ENCODE results near the gene KRTAP5-5.
"Not testable (repeated sequence)": the region's sequence is repeated elsewhere in the genome, so short reads cannot be mapped to it uniquely, and the experiment has no call there.

KRTAP5-5 gene

DNA sequence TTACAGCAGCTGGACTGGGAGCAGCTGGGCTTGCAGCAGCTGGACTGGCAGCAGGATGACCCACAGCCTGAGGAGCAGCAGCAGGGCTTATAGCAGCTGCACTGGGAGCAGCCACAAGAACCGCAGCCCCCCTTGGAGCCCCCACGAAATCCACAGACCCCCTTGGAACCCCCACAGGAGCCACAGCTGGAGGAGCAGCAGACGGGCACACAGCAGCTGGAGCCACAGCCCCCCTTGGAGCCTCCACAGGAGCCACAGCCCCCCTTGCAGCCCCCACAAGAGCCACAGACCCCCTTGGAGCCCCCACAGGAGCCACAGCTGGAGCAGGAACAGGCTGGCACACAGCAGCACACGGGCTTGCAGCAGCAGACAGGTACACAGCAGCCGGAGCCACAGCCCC, 21.7 kb upstream of the KRTAP5-5 start:
- not testable (repeated sequence) for DNase-seq

DNA sequence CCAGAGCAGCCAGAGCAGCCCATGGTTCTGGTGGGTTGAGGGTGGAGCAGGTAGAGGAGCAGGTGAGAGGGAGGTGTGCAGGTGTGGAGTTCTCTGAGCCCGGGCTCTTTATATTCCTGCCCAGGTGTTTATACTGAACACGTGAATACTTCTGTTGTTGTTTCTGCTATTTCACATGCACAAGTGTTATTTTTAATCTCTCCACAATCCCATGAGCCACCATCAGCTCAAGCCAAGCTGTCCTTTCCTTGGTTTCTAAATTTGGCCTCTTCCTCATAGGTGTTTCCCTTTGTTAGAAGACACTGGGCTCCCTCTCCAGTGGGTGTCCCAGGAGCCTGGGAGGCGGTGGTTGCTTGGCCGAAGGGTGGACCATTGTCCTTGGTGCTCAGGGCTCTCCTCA, 21.2 kb upstream of the KRTAP5-5 start, which contains the start of gene KRTAP5-3:
Gene KRTAP5-3 (minus strand): TSS at position 101 of the 400 bp plus-strand sequence. CDS start 78 bp downstream, at position 23.
- DNase-seq: no peak

DNA sequence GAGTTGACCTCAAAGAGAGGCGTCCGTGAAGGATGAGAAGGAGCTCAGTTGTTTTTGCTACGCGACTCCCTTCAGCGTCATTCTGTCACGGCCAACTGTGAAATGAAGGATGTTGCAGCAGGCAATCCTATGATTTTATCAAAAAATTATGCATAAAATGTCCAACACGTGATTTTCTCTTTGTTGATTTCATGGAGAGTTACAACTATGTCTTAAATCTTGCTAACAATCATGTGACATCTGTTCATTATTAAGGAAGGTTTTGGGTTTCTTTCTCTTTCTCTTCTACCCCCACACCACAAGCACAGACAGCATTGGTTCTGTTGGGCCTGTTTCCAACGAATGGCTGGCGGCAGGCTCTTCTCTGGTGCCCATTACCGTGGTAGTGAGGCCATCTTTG, 11.3 kb upstream of the KRTAP5-5 start:
- no peak for DNase-seq

DNA sequence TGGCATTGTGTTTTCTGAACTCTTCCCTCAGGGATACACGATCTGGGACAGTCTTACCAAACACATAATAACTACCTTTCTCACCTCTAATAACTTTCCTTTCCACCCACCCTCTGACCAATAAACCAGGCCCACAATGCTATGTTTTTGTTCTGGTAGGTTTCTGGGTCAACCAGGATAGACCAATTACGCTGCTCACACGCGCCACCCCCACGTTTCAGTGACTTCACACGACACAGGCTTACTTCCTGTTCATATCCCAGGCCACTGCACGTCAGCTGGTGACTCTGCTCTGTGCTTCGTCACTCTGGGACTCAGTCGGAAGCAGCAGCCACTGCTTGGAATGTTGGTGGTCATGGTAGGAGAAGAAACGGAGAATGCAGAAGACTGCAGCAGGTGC, 10.1 kb upstream of the KRTAP5-5 start:
- no peak for DNase-seq

DNA sequence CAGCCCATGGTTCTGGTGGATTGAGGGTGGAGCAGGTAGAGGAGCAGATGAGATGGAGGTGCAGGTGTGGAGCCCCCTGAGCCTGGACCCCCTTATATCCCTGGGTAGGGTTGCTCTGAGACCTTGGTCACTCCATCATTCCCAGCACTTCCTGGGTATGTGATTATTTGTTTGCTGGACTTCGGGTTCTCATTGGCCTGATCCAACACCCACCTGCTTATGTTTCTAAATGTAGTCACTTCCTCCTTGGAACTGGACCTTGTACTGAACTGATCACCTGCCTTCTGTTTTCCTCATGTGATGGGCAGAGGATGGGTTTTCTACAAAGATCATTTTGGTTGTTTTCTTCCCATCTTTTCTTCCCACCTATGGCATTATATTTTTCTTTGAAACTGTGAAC, 7.5 kb upstream of the KRTAP5-5 start, which contains the start of gene KRTAP5-4:
Gene KRTAP5-4 (minus strand): TSS at position 53 of the 400 bp plus-strand sequence. CDS start 45 bp downstream, at position 8.
- DNase-seq: no peak

DNA sequence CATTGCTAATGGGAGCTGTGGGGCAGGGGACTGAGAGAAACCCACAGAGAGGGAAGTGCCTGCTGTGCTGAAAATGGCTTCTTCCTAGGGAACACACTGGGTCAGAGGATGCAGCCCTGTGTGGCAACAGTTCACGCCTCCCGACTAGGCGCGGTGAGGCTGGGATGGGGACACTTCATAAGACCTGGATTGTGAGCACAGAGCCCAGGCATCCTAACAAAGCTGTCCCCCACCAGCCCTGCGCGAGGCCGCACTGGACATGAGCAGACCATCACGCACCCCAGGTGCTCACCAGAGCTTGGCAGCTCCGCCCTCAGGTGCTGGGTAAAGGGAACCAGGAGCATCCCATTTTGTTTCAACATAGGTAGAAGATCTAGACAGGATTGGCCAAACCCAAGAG, 5.9 kb upstream of the KRTAP5-5 start:
- DNase-seq: no peak

DNA sequence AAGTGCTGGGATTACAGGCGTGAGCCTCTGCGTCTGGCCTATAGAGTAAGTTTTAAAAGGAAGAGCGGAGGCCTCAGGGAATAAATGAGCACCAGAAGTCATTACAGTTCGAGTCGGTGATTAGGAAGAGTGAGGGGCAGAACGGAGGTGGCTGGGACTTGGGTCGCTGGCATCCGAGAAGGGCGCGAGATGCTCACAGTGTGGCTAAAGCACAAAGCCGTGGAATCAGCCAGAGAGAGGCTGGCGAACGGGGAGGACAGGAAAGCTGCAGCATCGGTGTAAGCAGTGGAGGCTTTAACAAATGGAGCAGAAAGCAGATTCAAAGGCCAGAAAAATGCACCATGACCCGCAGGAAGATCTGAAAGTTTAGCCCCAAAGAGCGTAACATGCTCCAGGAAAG, 5.0 kb upstream of the KRTAP5-5 start:
- DNase-seq: no peak

DNA sequence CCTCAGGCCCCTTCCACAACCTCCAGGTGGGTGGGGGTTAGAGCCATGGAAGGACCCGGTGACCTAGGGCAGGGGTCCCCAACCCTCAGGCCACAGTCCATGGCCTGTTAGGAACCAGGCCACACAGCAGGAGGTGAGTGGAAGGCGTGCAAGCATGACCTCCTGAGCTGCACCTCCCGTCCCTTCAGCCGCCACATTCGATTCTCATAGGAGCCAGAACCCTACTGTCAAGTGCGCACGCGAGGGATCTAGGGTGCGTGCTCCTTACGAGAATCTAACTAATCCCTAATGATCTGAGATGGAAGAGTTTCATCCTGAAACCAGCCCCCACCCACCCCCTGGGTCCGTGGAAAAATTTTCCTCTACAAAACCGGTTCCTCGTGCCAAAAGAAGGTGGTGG, 4.0 kb upstream of the KRTAP5-5 start:
- no peak for DNase-seq

DNA sequence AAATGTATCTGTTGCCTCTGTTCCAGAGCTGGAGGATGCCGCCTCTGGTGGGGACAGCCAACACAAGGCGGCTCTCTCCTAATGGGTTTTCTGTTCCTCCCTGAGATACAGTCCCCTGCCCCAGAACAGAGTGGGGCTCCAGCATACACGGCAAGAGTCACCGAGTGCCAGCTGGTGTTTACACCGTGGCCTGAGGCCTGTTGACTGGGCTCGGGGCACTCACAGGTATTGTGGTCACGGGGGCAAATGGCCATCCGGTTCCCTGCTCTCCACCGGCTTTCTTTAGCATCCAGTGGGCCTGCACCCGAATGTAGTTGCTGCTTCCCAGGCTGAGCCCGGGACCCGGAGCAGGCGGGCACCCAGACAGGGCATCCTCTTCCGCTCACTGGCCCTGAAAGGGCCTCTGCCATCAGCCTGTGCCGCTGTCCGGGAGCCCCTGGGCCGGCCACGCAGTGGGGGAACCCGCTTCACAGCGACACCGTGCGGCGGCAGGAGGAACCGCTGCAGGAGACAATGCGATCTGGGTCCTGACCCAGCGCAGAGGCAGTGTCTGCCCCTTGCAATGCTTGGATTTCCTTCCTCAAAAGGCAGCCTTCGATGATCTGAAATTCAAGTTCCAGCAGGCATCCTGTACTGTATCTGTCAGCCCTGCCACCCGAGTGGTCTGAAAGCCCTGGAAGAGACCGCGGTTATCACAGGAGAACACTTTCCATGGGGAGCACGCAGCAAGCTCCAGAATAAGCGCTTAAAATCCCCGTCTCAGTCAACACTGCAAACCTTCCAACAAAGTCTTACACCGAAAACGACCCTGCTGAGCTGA, 859 bp upstream of the KRTAP5-5 start:
- DNase-seq: peak; percentile 45

DNA sequence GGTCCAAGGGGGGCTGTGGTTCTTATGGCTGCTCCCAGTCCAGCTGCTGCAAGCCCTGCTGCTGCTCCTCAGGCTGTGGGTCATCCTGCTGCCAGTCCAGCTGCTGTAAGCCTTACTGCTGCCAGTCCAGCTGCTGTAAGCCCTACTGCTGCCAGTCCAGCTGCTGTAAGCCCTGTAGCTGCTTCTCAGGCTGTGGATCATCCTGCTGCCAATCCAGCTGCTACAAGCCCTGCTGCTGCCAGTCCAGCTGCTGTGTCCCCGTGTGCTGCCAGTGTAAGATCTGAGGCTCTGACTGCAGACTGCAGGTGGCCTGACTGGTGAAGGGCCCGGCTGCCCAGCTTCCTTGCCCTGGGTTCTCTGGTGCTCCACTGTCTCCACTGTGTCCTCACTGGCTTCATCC, 696 bp downstream of the KRTAP5-5 start:
- no peak for DNase-seq

DNA sequence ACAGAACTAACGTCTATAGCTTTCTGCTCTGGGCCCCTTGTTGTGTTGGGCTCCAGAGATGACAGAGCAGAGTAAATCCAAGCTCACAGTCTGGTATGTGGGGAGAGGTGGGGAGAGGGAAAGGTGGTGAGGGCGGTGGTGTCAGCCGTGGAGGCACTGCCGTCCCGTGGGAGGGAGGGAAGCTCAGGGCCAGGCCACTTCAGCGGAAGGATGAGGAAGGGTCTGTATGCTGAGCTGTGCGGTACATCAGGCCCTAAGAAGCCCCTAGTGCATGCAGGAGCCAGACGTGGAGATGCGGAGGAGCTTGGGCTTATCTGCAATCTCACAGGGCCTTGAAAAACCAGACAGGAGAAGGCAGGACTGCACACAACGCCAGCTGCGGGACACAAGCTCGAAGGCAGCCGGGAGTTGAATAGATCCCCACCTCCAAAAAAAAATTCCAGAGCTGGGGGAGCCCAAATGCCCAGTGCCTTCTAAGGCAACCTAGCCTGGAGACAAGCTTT, 1.5 kb downstream of the KRTAP5-5 start:
- DNase-seq: no peak

DNA sequence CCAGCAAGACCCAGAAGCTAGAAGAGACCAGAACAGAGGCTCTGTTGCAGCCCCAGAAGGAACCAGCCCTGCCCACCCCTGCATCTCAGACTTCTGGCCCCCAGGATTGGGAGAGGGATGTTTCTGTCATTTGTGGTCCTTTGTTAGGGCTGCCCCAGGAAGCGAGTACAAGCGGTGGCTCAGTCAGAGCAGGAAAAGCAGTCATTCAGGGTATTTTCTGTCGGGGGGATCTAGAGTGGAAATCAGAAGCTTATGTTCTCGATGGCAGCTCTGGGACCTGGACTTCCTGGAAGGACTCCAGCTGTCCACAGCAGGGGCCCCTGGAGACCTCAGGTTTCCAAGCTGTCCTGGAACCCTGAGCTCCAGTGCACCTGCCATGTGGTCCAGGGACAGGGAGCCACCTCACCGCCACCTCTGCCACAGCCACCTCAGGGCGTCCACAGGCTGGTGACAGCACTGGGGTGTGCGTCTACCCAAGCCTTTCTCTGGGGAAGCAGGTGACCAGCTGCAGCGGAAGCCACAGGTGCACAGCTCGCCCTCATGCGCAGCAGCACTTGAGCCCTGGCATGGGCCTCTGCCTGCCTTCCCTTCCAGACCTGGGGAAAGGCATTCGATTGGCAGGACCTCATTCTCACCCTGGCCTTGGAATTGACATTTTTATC, 2.6 kb downstream of the KRTAP5-5 start:
- DNase-seq: no peak

DNA sequence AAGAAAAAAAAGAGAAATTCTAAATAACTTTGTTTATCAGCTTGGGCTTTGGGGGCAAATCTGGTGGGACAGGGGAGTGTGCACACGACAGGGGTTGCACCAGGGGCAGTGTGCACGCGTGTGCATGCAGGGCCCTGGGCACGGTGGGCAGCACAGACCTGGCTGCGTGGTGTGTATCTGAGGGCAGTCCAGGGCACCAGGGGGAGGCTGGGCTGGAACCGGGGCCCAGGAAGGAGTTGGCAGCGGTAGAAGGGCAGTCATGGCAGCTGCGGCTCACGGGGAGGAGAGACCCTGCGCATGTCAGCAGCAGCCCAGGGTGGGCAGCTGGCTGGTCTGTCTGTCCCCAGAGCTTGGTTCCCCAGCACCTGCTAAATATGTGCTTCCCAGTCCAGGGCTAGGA, 4.3 kb downstream of the KRTAP5-5 start:
- DNase-seq: no peak

DNA sequence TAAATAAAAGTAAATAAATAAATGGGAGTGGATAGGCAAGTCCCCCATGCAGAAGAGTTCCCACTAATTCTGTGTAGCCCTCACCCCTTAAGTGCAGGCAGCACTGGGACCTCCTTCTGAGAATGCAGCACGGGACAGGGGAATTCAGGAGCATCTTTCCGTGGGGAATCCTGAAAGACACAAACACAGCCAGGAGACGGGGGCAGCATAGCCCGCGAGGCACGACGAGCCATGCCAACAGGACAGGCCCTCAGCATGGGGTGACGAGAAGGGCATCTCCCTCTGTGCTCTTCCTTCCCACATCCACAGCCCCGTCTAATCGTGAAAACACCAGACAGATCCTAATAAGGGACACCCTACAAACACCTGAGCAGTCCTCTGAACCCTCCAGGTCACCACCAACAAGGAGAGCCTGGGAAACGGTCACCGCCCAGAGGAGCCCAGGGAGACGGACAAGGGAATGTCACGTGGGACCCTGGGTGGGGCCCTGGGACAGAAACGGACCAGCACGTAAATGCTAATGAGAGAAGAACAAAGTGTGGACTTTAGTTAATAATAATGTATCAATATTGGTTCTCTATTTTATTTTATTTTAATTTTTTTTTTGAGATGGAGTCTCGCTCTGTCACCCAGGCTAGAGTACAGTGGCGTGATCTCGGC, 6.8 kb downstream of the KRTAP5-5 start:
- no peak for DNase-seq

DNA sequence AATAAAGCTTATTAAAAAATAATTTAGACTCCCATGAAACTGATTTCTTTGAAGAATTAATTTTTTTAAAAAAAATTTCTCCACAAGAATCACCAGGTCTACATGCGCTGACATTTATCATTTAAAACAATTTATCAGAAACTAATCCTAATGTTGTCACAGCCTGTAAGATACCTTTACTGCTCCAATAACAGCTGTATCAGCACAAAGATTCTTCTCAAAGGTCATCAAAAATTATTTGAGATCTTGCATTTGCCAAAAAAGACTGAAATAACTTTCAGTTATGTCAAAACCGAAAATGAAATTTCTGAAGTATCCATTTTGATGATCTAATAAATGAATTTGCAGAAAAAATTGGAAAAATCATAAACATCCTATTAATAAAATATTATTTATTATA, 8.1 kb downstream of the KRTAP5-5 start:
- DNase-seq: no peak

DNA sequence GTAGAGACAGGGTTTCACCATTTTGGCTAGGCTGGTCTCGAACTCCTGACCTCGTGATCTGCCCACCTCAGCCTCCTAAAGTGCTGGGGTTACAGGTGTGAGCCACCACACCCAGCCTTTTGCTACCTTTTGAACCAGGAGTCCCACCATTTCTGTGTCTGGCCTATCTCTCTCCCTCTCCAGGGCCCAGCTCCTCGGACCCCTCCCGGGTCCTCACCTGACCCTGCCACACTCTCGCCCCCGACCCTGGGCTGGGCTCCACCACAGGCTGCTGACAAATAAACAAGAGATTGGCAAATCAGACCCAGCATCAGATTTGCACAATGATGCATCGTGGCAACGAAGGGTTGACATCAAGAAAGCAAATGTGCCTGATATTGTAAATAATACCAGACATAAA, 8.8 kb downstream of the KRTAP5-5 start:
- no peak for DNase-seq

DNA sequence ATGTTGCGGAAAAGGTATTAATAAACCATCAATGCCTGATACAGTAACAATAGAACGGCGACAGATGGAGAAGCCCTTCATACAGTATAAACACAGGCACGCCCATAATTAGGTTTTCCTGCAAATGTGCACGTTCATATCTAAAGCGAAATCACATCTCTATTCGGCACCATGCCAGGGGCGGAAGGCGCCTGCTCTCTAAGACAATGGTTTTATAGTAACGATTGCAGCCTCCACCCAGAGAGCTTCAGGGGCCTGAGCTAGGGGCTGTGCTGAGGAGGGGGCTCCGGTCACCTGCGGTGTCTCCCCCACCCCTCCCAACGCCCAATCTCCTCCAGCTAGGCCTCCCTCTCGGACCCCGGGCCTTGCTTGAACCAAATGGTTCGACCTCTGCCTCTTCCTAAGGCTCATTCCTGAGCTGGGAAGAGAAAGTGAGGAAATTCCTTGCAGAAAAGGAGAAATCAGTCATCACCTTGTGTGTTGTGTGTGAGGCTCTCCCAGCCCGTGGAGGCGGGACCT, 9.6 kb downstream of the KRTAP5-5 start:
- no peak for DNase-seq

DNA sequence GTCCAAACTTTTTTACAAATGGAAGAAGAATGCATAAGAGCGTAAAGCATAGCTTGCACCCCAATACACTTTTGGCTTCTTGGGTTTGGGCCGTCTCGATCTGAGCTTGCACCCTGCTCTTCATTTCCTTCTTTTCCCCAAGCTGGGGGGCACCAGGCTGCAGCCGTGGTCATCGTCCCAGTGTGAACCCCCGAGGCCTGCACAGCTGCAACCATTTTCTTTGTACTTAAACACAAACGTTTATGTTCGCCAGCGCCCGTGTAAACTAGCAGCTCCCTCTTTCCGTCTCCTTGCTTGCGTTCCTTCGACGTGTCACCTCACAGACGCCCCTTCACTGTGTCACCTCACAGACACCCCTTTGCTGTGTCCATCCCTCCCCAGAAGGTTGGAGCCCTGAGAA, 10.1 kb downstream of the KRTAP5-5 start:
- no peak for DNase-seq

DNA sequence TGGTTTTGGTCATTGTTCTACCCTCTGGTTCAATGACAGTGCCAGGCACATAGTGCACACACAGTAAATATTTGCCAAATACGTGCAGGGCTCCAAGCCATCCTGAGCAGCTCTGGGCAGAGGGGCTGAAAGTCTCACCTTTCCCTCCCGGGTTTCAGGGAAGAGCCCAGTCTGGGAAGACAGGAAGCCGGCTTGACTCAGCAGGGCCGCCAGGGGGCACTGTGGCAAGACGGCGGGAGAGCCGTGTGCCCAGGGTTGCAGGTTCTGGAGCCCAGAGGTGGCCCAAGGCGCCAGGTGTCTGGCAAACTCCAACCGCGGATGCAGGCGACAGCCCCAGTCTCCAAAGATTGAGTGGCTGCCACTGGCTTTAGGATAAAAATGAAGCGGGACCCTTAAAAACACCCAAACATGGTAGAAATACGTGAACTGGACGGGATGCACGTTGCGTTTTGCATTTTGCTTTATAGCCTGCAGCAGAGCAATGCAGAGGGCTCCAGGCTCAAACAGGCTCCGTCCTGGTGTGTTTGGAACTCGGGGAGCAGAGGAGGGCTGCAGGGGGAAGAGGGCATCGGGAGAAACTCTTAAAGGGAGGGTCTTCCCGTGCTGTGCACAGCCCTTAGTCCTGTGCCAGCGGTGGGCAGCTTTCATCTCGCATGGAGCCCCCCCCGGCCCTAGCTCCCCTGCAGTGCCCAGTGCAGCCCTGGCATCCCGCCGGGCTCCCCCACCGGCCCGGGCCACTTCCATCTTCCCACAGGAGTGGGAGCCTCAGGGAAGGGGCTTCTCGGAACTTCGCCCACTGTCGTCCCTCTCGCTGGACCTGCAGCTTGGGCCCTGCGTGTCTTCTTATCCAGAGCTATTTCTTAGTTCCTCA, 10.7 kb downstream of the KRTAP5-5 start:
- no peak for DNase-seq

DNA sequence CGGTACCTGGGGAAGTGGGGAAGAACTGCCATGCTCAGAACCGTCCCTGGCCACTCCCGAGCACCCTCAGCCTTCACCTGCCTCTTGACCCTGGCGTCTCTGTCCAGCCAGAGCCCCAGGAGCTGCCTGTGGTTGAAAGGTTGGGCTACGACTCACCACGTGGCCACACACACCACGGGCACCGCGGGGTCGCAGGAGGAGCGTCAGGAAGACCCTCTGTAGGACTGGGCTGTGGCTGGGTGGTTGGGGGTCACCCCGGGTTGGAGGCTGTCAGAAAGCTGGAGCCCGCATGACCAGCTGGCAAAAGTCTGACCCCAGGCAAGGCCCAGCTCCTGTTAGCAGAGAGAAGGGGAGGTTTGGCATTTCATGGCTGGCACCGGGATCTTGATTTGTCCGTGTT, 11.5 kb downstream of the KRTAP5-5 start:
- no peak for DNase-seq

DNA sequence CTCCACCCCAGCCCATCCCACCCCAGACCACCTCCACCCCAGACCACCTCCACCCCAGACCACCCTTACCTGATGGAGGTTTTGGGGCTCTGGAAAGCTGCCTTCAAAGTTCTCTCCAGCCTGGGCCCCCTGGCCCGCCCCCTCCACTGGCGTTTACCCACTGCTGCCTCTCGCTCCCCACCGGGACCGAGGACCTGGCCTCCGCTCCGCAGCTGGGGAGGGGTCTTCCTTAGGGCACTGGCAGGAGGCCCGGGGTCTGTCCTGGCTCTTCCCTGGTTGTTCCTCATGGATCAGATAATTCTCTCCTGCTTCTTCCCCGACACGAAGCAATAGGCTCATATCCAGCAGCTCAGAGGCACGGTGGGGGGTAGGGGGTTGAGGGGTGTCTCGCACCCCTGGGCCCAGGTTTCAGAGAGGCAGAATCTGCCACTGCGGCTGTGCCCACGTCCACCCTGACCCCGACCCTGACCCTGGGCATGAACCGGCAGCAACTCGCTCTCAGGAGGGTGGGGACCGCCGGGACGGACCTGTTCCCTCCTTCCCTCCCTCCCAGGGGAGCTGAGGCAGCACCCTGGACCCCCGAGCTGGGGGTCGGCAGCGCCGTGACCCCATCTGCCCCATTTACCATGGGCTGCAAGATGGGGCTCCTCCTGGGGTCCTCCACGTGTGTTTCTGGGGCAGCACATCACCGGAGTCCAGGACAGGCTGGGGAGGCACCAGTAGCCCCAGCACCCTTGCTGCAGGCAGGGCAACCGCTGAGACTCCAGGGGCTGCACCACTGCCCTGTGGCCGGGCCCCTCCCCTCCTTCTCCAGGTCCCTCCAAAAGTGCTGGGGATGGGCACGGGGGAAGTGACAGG, 12.9 kb downstream of the KRTAP5-5 start:
- no peak for DNase-seq
